Ovary (tissue), 3 donors: ENCODE results near the gene KMT2B.

Source experiments
- CTCF ChIP-seq, 3 donors: fragments of 450-650 bp in 2 of 3; fragments of 200-600 bp in 1 of 3; IDR thresholded peaks; one replicate each; pipeline versions ENCODE4 v1.5.1 to v1.8.0; 2016 to 2022; ENCODE audit warnings: antibody characterized with exemption in 3 of 3, mild to moderate bottlenecking in 1 of 3
- POLR2A ChIP-seq: fragments of 450-650 bp; IDR thresholded peaks from one replicate; pipeline ENCODE4 v1.6.1; 2017; ENCODE audit warnings: antibody characterized with exemption, mild to moderate bottlenecking, moderate library complexity
- donor health status: DM: no; HTN: no; CAD: no.

- TF ChIP-seq POLR2A (no peak), CTCF (IDR thresholded peaks at IDR 0.05) (no peak)
These were observed at the start of gene KMT2B for GRCh38 chr19:35717665-35718344.
